Measurements from ENCODE around the gene CSMD2.

The CSMD2 gene

GRCh38 chr1:33623811-33624210 lies 541.2 kb downstream of the CSMD2 start:
- TF ChIP-seq NFIC (IDR thresholded peaks at IDR 0.05), result no peak
- TF ChIP-seq RAD21 (IDR thresholded peaks at IDR 0.05; ENCODE audit: low read depth), result no peak
- TF ChIP-seq ZBTB7A (IDR thresholded peaks at IDR 0.05; ENCODE audit: low read depth), result no peak
- no peak for TF ChIP-seq YY1 (IDR thresholded peaks at IDR 0.05; ENCODE audit: low read depth)
- no peak for TF ChIP-seq EGR1 (IDR thresholded peaks at IDR 0.05)

- TF ChIP-seq TEAD4 (IDR thresholded peaks at IDR 0.05), result no peak
- peak; percentile 31; the same call in 1 of the 2 replicates for TF ChIP-seq REST (IDR thresholded peaks at IDR 0.05; ENCODE audit: low read depth)
Observed at GRCh38 chr1:33622757-33623156, 542.3 kb downstream of the CSMD2 start.

- TF ChIP-seq YY1 (IDR thresholded peaks at IDR 0.05; ENCODE audit: low read depth), result no peak
- no peak for TF ChIP-seq CEBPB (IDR thresholded peaks at IDR 0.05)
Observed at GRCh38 chr1:33618636-33619035, 546.4 kb downstream of the CSMD2 start.

- TF ChIP-seq TCF12 (IDR thresholded peaks at IDR 0.05; ENCODE audit: low read depth) (no peak), NFIC (IDR thresholded peaks at IDR 0.05) (no peak), TEAD4 (IDR thresholded peaks at IDR 0.05) (no peak), CREB1 (IDR thresholded peaks at IDR 0.05; ENCODE audit: low read depth) (no peak), TAF1 (IDR thresholded peaks at IDR 0.05; ENCODE audit: low read depth) (no peak), CEBPB (IDR thresholded peaks at IDR 0.05) (no peak), EP300 (IDR thresholded peaks at IDR 0.05; ENCODE audit: borderline replicate concordance) (no peak), RAD21 (IDR thresholded peaks at IDR 0.05; ENCODE audit: low read depth) (no peak), ZBTB7A (IDR thresholded peaks at IDR 0.05; ENCODE audit: low read depth) (no peak), FOXM1 (IDR thresholded peaks at IDR 0.05; ENCODE audit: borderline replicate concordance, low read depth) (no peak)
Observed at GRCh38 chr1:33617451-33617850, 547.6 kb downstream of the CSMD2 start.

GRCh38 chr1:33616780-33617179 lies 548.2 kb downstream of the CSMD2 start:
- no peak for TF ChIP-seq TAF1 (IDR thresholded peaks at IDR 0.05; ENCODE audit: low read depth)
- TF ChIP-seq FOXM1 (IDR thresholded peaks at IDR 0.05; ENCODE audit: borderline replicate concordance, low read depth), result no peak
- no peak for TF ChIP-seq ZBTB7A (IDR thresholded peaks at IDR 0.05; ENCODE audit: low read depth)
- no peak for TF ChIP-seq TCF12 (IDR thresholded peaks at IDR 0.05; ENCODE audit: low read depth)
- no peak for TF ChIP-seq MAX (IDR thresholded peaks at IDR 0.05)
- no peak for TF ChIP-seq CEBPB (IDR thresholded peaks at IDR 0.05)
- TF ChIP-seq TEAD4 (IDR thresholded peaks at IDR 0.05), result no peak
- TF ChIP-seq EGR1 (IDR thresholded peaks at IDR 0.05), result no peak
- TF ChIP-seq USF1 (IDR thresholded peaks at IDR 0.05), result no peak
- TF ChIP-seq CREB1 (IDR thresholded peaks at IDR 0.05; ENCODE audit: low read depth), result no peak

GRCh38 chr1:33615546-33615945 lies 549.5 kb downstream of the CSMD2 start:
- TF ChIP-seq EP300 (IDR thresholded peaks at IDR 0.05; ENCODE audit: borderline replicate concordance) (no peak), CEBPB (IDR thresholded peaks at IDR 0.05) (no peak), TEAD4 (IDR thresholded peaks at IDR 0.05) (no peak), TAF1 (IDR thresholded peaks at IDR 0.05; ENCODE audit: low read depth) (no peak), TCF12 (IDR thresholded peaks at IDR 0.05; ENCODE audit: low read depth) (no peak), NFIC (IDR thresholded peaks at IDR 0.05) (no peak), FOXM1 (IDR thresholded peaks at IDR 0.05; ENCODE audit: borderline replicate concordance, low read depth) (no peak), EGR1 (IDR thresholded peaks at IDR 0.05) (no peak), REST (IDR thresholded peaks at IDR 0.05; ENCODE audit: low read depth) (no peak), YY1 (IDR thresholded peaks at IDR 0.05; ENCODE audit: low read depth) (no peak)

GRCh38 chr1:33610864-33611455 lies 554.1 kb downstream of the CSMD2 start:
- TF ChIP-seq TEAD4 (IDR thresholded peaks at IDR 0.05) (no peak), ZBTB7A (IDR thresholded peaks at IDR 0.05; ENCODE audit: low read depth) (no peak), YY1 (IDR thresholded peaks at IDR 0.05; ENCODE audit: low read depth) (no peak), REST (IDR thresholded peaks at IDR 0.05; ENCODE audit: low read depth) (no peak), EP300 (IDR thresholded peaks at IDR 0.05; ENCODE audit: borderline replicate concordance) (no peak), TAF1 (IDR thresholded peaks at IDR 0.05; ENCODE audit: low read depth) (no peak), MAX (IDR thresholded peaks at IDR 0.05) (no peak)
